Endodermal cell (in vitro differentiated cells): ENCODE measurements around the gene FBLN5. TPM values are rescaled to one million over a fixed set of nuclear protein-coding genes. Genes with fewer than 3 reads are reported as not detected.
"Not testable (repeated sequence)": the region's sequence is repeated elsewhere in the genome, so short reads cannot be mapped to it uniquely, and the experiment has no call there.

Experiments
- DNase-seq: peaks from one replicate; pipeline ENCODE4 v3.0.0-alpha.2; 2017
- H3K27ac ChIP-seq: 2 replicates; pipeline ENCODE4 v1.5.1; 2013; ENCODE audit warnings: mild to moderate bottlenecking, low read depth, low read length, moderate library complexity
- H3K27me3 ChIP-seq: 2 replicates; pipeline ENCODE4 v1.6.1; 2013; ENCODE audit warnings: mild to moderate bottlenecking, low read length, moderate library complexity; ENCODE audit not compliant: insufficient read depth, control insufficient read depth, poor library complexity, severe bottlenecking
- H3K36me3 ChIP-seq: 2 replicates; pipeline ENCODE4 v1.7.0; 2013; ENCODE audit warnings: mild to moderate bottlenecking, low read length, moderate library complexity; ENCODE audit not compliant: control insufficient read depth, insufficient read depth
- H3K4me1 ChIP-seq: one replicate; pipeline ENCODE4 v1.7.0; 2013; ENCODE audit warnings: low read length; ENCODE audit not compliant: control insufficient read depth, insufficient read depth
- H3K4me3 ChIP-seq: 2 replicates; pipeline ENCODE4 v1.5.1; 2013; ENCODE audit warnings: mild to moderate bottlenecking, low read length, moderate library complexity
- H3K9ac ChIP-seq: 2 replicates; pipeline ENCODE4 v1.6.1; 2013; ENCODE audit warnings: mild to moderate bottlenecking, low read length, moderate library complexity; ENCODE audit not compliant: poor library complexity, severe bottlenecking; ENCODE audit errors: extremely low read depth
- H3K9me3 ChIP-seq: 2 replicates; pipeline ENCODE4 v1.6.1; 2013; ENCODE audit warnings: mild to moderate bottlenecking, low read length, moderate library complexity; ENCODE audit not compliant: control insufficient read depth
- H3K27ac Mint-ChIP-seq: 2 replicates; pipeline ENCODE4 v1.8.0; 2020; ENCODE audit warnings: mixed read lengths
- H3K27me3 Mint-ChIP-seq: 2 replicates; pipeline ENCODE4 v1.8.0; 2021; ENCODE audit warnings: mild to moderate bottlenecking, mixed read lengths; ENCODE audit not compliant: insufficient read depth
- H3K36me3 Mint-ChIP-seq: 2 replicates; pipeline ENCODE4 v1.8.0; 2020; ENCODE audit warnings: low read depth, mixed read lengths
- H3K4me1 Mint-ChIP-seq: 2 replicates; pipeline ENCODE4 v1.8.0; 2020; ENCODE audit warnings: mixed read lengths
- H3K4me3 Mint-ChIP-seq: 2 replicates; pipeline ENCODE4 v1.8.0; 2020; ENCODE audit warnings: mild to moderate bottlenecking, moderate library complexity, mixed read lengths
- H3K9me3 Mint-ChIP-seq: 2 replicates; pipeline ENCODE4 v1.8.0; 2020; ENCODE audit warnings: mild to moderate bottlenecking, mixed read lengths
- CTCF ChIP-seq: fragments of 200-600 bp; sonication (generic); conservative IDR thresholded peaks from 2 replicates; pipeline ENCODE4 v1.5.0; 2021; ENCODE audit warnings: antibody characterized with exemption, mild to moderate bottlenecking
- WGBS, 2 experiments: methylation state at CpG; one replicate each; pipeline versions ENCODE4 v1.1.5 to v1.1.7; 2013; ENCODE audit warnings: missing lambda C conversion rate in 2 of 2, mixed read lengths in 1 of 2; ENCODE audit not compliant: insufficient coverage in 1 of 2, insufficient read length in 1 of 2; 5-methylcytosine and 5-hydroxymethylcytosine counted together
- total RNA-seq, 2 donors: library from RNA; stranded (reverse); fragmentation: NEBNext Ultra II Directional in 1 of 2; extraction: Animal tissue kit (Norgen Biotek cat#: 25700) in 1 of 2; gene quantifications; 2 replicates in 1 of 2; 3 replicates in 1 of 2; pipeline ENCODE4 v1.2.1, GENCODE V29; 2021

FBLN5 gene
- total RNA-seq, 2 donors from 2014 or later: 4.0 to 4.8 TPM

GRCh38 chr14:91845652-91846051 lies 101.8 kb downstream of the FBLN5 start:
- Mint-ChIP-seq H3K27ac (no peak overlapping the region), H3K27me3 (peaks cover 8% of the 10 kb centered on the region), H3K9me3 (no peaks in the 10 kb centered on the region), H3K4me3 (no peak overlapping the region), H3K4me1 (no peaks in the 10 kb centered on the region), H3K36me3 (no peaks in the 10 kb centered on the region)
- H3K4me1 ChIP-seq: no peaks in the 10 kb centered on the region
- no peak overlapping the region for H3K27ac ChIP-seq
- H3K9me3 ChIP-seq: no peaks in the 10 kb centered on the region
- H3K36me3 ChIP-seq: no peaks in the 10 kb centered on the region
- peaks cover 6% of the 10 kb centered on the region for H3K27me3 ChIP-seq
- no peak overlapping the region for H3K9ac ChIP-seq
- no peak for TF ChIP-seq CTCF
- DNase-seq: no peak
- no peak overlapping the region for H3K4me3 ChIP-seq
- 89 to 90% methylated on average over 2 of the region's 2 CpGs for WGBS, 2 experiments

GRCh38 chr14:91845056-91845455 lies 102.4 kb downstream of the FBLN5 start:
- H3K4me3 ChIP-seq, H3K9me3 ChIP-seq, H3K27me3 Mint-ChIP-seq, H3K36me3 ChIP-seq, H3K4me1 ChIP-seq, H3K27me3 ChIP-seq, H3K27ac ChIP-seq, H3K4me1 Mint-ChIP-seq, H3K9ac ChIP-seq, H3K9me3 Mint-ChIP-seq, H3K27ac Mint-ChIP-seq, DNase-seq, H3K4me3 Mint-ChIP-seq, H3K36me3 Mint-ChIP-seq: not testable (repeated sequence)
- 93 to 97% methylated on average over 7 of the region's 8 CpGs for WGBS, 2 experiments

- H3K9me3 Mint-ChIP-seq: no peaks in the 10 kb centered on the region
- Histone ChIP-seq H3K4me3 (no peak overlapping the region), H3K27me3 (peaks cover 15% of the 10 kb centered on the region), H3K4me1 (no peaks in the 10 kb centered on the region), H3K36me3 (no peaks in the 10 kb centered on the region), H3K27ac (no peak overlapping the region), H3K9ac (no peak overlapping the region), H3K9me3 (no peaks in the 10 kb centered on the region)
- no peaks in the 10 kb centered on the region for H3K4me1 Mint-ChIP-seq
- WGBS, 2 experiments: 88% methylated on average over 3 of the region's 4 CpGs; no CpG with 5 or more reads in 1 of the 2 experiments
- TF ChIP-seq CTCF: no peak
- no peak overlapping the region for H3K27ac Mint-ChIP-seq
- peaks cover 8% of the 10 kb centered on the region for H3K27me3 Mint-ChIP-seq
- no peaks in the 10 kb centered on the region for H3K36me3 Mint-ChIP-seq
- DNase-seq: no peak
- no peak overlapping the region for H3K4me3 Mint-ChIP-seq
Measured at GRCh38 chr14:91844029-91844428, 103.5 kb downstream of the FBLN5 start.

GRCh38 chr14:91843437-91843836 lies 104.1 kb downstream of the FBLN5 start:
- Mint-ChIP-seq H3K27ac (no peak overlapping the region), H3K9me3 (no peaks in the 10 kb centered on the region), H3K27me3 (peaks cover 8% of the 10 kb centered on the region), H3K36me3 (no peaks in the 10 kb centered on the region), H3K4me1 (no peaks in the 10 kb centered on the region), H3K4me3 (no peak overlapping the region)
- H3K36me3 ChIP-seq: no peaks in the 10 kb centered on the region
- WGBS, 2 experiments: 86 to 100% methylated on average over 1 to 3 of the region's 4 CpGs
- H3K4me1 ChIP-seq: no peaks in the 10 kb centered on the region
- H3K27me3 ChIP-seq: peaks cover 19% of the 10 kb centered on the region
- no peak overlapping the region for H3K27ac ChIP-seq
- DNase-seq: no peak
- H3K4me3 ChIP-seq: no peak overlapping the region
- H3K9ac ChIP-seq: no peak overlapping the region
- no peak for TF ChIP-seq CTCF
- no peaks in the 10 kb centered on the region for H3K9me3 ChIP-seq
